Astrocyte (in vitro differentiated cells and primary cell): ENCODE results near the gene GLCCI1.

Source experiments
- CTCF ChIP-seq: IDR thresholded peaks from 2 replicates; pipeline ENCODE4 v1.5.1; 2011; ENCODE audit warnings: low read depth, mild to moderate bottlenecking, inconsistent platforms, low read length, moderate library complexity; ENCODE audit not compliant: insufficient read depth
- EZH2 ChIP-seq: IDR thresholded peaks from 2 replicates; pipeline ENCODE4 v1.6.1; 2012; ENCODE audit warnings: mild to moderate bottlenecking, low read length, inconsistent platforms; ENCODE audit not compliant: insufficient read depth

- TF ChIP-seq EZH2 (no peak), CTCF (no peak)
Measured at GRCh38 chr7:8065356-8065813, 96.8 kb downstream of the GLCCI1 start.
